NT2/D1 (cell line): ENCODE results near the gene ATP6V0E1.

Source experiments
- DNase-seq: peaks from one replicate; pipeline ENCODE4 v3.0.0-alpha.2; 2011; ENCODE audit warnings: low read depth, low spot score
- H3K27me3 ChIP-seq: 2 replicates; pipeline ENCODE4 v1.6.0; 2011; ENCODE audit warnings: mild to moderate bottlenecking; ENCODE audit not compliant: insufficient read length, insufficient read depth
- H3K36me3 ChIP-seq: 2 replicates; pipeline ENCODE4 v1.6.1; 2011; ENCODE audit warnings: mild to moderate bottlenecking, low read length, mixed read lengths; ENCODE audit not compliant: insufficient read depth, insufficient read length
- H3K4me1 ChIP-seq: 2 replicates; pipeline ENCODE4 v1.5.1; 2011; ENCODE audit not compliant: insufficient read depth, insufficient read length
- H3K4me3 ChIP-seq: 2 replicates; pipeline ENCODE4 v1.5.1; 2011; ENCODE audit warnings: low read depth; ENCODE audit not compliant: insufficient read length
- H3K9ac ChIP-seq: 2 replicates; pipeline ENCODE4 v1.6.0; 2011; ENCODE audit warnings: low read depth; ENCODE audit not compliant: insufficient read length
- H3K9me3 ChIP-seq: 2 replicates; pipeline ENCODE4 v1.5.1; 2011; ENCODE audit warnings: mild to moderate bottlenecking, low read length; ENCODE audit not compliant: insufficient read depth
- SUZ12 ChIP-seq: IDR thresholded peaks from 2 replicates; pipeline ENCODE4 v1.6.1; 2011; ENCODE audit not compliant: insufficient read length, insufficient read depth; ENCODE audit errors: extremely low read depth
- YY1 ChIP-seq: IDR thresholded peaks from 2 replicates; pipeline ENCODE4 v1.6.1; 2011; ENCODE audit not compliant: insufficient read length, insufficient read depth
- ZNF274 ChIP-seq: IDR thresholded peaks from 2 replicates; pipeline ENCODE4 v1.6.1; 2011; ENCODE audit warnings: mild to moderate bottlenecking, low read depth, low read length

ATP6V0E1 gene

DNA sequence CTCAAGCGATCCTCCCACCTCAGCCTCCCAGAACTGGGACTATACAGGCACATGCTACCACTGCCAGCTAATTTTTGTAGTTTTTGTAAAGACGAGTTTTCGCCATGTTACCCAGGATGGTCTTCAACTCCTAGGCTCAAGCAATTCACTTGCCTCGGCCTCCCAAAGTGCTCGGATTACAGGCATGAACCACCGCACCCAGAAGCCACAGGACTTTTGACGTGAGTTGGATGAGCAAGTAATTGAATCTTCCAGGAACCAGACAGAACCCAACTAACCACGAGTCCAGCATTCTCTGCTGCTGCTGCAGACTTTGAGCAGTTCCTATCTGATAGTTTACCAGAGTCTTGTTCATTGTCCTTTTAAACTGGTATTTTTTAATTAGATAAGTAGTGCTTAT is 9.6 kb upstream of the ATP6V0E1 start:
- H3K36me3 ChIP-seq, result peaks cover 9% of the 10 kb centered on the region

DNA sequence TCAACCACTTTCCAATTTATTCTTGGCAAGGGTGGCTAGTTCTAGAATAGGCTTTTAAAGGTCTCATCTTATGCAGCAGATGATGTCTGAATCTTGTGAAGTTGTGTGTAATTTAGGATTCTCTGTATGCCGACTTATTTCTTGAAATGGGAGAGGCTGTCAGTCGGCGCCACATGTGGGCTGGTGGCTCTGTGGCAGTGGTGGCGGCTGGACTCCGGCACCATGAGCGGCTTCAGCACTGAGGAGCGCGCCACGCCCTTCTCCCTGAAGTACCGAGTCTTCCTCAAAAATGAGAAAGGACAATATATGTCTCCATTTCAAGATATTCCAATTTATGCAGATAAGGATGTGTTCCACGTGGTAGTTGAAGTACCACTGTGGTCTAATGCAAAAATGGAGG is 8.3 kb upstream of the ATP6V0E1 start:
- Histone ChIP-seq H3K4me3 (no peak overlapping the region), H3K9me3 (no peaks in the 10 kb centered on the region), H3K36me3 (peaks cover 1% of the 10 kb centered on the region), H3K9ac (no peak overlapping the region), H3K4me1 (no peaks in the 10 kb centered on the region), H3K27me3 (no peaks in the 10 kb centered on the region)
- DNase-seq, result no peak
- no peak for TF ChIP-seq YY1
- TF ChIP-seq ZNF274, result no peak
- TF ChIP-seq SUZ12, result no peak

More for the DNA sequence above, 9.6 kb upstream of the ATP6V0E1 start:
- H3K9ac ChIP-seq, result no peak overlapping the region
- H3K9me3 ChIP-seq, result no peaks in the 10 kb centered on the region
- no peaks in the 10 kb centered on the region for H3K27me3 ChIP-seq
- no peak overlapping the region for H3K4me3 ChIP-seq
- DNase-seq, result no peak
- no peak for TF ChIP-seq ZNF274
- H3K4me1 ChIP-seq, result no peaks in the 10 kb centered on the region

DNA sequence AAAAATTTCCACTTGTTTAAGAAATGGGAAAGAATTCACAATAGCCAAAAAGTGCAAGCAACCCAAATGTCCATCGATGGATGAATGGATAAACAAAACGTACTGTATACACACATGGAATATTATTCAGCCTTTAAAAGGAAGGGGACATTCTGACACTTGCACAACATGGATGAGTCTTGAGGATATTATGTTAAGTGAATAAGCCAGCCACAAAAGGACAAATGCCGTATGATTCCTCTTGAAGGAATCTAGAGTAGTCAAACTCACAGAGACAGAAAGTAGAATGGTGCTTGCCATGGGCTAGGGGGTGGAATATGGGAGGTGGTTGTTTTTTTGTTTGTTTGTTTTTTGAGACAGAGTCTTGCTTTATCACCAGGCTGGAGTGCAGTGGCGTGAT is 3.8 kb upstream of the ATP6V0E1 start:
- Histone ChIP-seq H3K9ac (no peak overlapping the region), H3K36me3 (no peaks in the 10 kb centered on the region), H3K27me3 (no peaks in the 10 kb centered on the region), H3K4me1 (no peaks in the 10 kb centered on the region), H3K4me3 (no peak overlapping the region), H3K9me3 (no peaks in the 10 kb centered on the region)
- no peak for DNase-seq
- TF ChIP-seq ZNF274, result no peak
- TF ChIP-seq YY1, result no peak
- TF ChIP-seq SUZ12, result no peak

DNA sequence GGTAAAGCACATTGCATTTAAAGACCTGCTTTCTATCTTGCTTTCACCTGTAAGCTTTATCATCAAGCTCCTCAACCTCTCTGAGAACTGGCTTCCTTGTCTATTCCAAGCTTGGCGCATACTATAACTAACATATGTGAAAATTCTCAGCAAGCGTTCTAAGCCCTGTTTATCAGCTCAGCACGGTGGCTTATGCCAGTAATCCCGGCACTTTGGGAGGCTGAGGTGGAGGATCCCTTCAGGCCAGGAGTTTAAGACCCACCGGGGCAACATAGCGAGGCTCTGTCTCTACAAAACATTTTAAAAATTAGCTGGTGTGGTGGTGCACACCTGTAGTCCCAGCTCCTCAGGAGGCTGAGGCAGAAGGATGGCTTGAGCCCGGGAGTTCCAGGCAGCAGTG is 1.6 kb upstream of the ATP6V0E1 start:
- Histone ChIP-seq H3K4me3 (no peak overlapping the region), H3K36me3 (peaks cover 5% of the 10 kb centered on the region), H3K4me1 (no peaks in the 10 kb centered on the region), H3K9me3 (no peaks in the 10 kb centered on the region), H3K9ac (no peak overlapping the region), H3K27me3 (no peaks in the 10 kb centered on the region)
- TF ChIP-seq ZNF274, result no peak
- TF ChIP-seq SUZ12, result no peak
- TF ChIP-seq YY1, result no peak
- DNase-seq, result no peak

DNA sequence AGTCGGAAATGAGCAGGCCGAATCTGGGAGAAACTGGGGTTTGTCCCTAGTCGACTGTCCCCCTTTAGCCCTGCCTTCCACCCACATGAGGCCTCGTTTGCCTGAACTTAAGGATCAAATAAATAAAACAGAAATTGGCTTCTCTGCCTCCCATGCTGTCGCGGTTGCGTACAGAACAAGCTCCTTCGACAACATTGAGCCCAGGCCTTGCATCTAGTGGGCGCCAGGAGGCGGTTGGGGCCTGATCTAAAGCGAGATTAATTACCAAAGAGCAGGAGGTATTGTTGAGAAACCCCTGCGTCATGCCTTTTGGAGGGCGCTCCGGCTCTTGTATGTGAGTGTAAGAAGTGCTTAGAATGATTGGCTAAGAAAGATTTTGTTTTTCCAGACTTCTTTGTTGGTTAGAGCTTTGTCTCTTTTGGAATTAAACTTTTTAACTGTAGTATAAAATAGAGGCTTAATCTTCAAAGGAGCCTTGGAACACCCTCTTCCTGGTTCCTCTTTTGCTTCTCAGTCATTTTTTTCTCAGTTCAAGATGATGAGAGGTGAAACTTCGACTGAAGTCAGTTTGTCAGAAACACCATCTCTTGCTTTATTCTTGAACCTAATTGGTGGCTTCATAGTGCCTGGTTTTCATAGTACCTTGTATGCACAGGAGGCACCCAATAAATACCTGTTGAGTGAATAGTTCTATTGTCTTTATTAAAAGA is 828 bp downstream of the ATP6V0E1 start:
- H3K27me3 ChIP-seq, result no peaks in the 10 kb centered on the region
- H3K9ac ChIP-seq, result peak overlapping the region; percentile 91
- no peak for TF ChIP-seq YY1
- no peak for TF ChIP-seq ZNF274
- no peak for TF ChIP-seq SUZ12
- H3K9me3 ChIP-seq, result no peaks in the 10 kb centered on the region
- peak; percentile 33 for DNase-seq
- H3K4me1 ChIP-seq, result no peaks in the 10 kb centered on the region
- peak overlapping the region; percentile 86 for H3K4me3 ChIP-seq
- peaks cover 17% of the 10 kb centered on the region for H3K36me3 ChIP-seq

DNA sequence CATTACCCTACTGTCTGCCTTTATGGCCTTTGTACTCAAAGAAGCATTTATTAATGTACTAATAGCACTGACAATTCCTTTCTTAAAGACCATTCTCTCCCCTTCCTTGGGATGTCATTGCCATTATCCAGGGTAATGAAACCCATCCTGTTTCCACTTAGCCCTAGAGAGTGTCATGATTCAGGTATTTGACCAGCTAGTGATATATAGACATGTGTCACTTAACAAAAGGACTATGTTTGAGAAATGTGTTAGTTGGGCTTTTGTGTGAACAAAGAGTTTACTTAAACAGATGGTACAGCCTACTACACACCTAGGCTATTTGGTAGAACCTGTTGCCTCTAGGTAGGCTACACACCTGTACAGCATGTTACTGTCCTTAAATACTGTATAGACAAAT is 2.0 kb downstream of the ATP6V0E1 start:
- TF ChIP-seq ZNF274, result no peak
- TF ChIP-seq SUZ12, result no peak
- no peak for TF ChIP-seq YY1
- Histone ChIP-seq H3K27me3 (no peaks in the 10 kb centered on the region), H3K9ac (no peak overlapping the region), H3K4me3 (no peak overlapping the region), H3K36me3 (peaks cover 24% of the 10 kb centered on the region), H3K4me1 (no peaks in the 10 kb centered on the region), H3K9me3 (no peaks in the 10 kb centered on the region)
- DNase-seq, result no peak

DNA sequence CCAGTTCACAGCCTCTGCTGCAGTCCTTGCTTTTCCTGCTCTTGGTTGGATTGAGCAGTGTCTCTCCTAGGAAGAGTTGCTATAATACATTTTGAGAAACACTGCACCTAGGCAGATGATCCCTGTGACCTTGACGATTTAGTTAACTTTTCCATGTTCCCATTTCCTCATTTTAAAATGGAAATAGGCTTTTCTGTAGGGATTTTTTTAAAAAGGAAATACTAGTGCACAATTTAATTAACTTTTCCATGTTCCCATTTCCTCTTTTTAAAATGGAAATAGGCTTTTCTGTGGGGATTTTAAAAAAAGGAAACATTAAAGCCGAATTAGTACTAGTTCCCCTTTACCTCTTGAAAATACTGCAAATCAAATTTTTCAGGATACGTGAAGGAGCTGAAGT is 4.7 kb downstream of the ATP6V0E1 start:
- peaks cover 27% of the 10 kb centered on the region for H3K36me3 ChIP-seq
- no peak overlapping the region for H3K9ac ChIP-seq
- H3K27me3 ChIP-seq, result no peaks in the 10 kb centered on the region
- no peak overlapping the region for H3K4me3 ChIP-seq
- no peak for TF ChIP-seq ZNF274
- DNase-seq, result no peak
- no peaks in the 10 kb centered on the region for H3K4me1 ChIP-seq
- H3K9me3 ChIP-seq, result no peaks in the 10 kb centered on the region
